Peyer's patch (tissue), 4 donors: ENCODE results near the gene ZBBX. TPM values are rescaled to one million over a fixed set of nuclear protein-coding genes. Genes with fewer than 3 reads are reported as not detected.

Source experiments
- DNase-seq, 3 donors: peaks; one replicate each; pipeline ENCODE4 v3.0.0-alpha.2; 2017 to 2019
- H3K27ac ChIP-seq, 4 donors: fragments of 200-600 bp; sonication (generic); one replicate each; pipeline ENCODE4 v1.5.1; 2016 to 2019
- H3K27me3 ChIP-seq, 2 donors: fragments of 200-600 bp; sonication (generic); one replicate each; pipeline ENCODE4 v1.5.1; 2019
- H3K36me3 ChIP-seq, 3 donors: fragments of 200-600 bp; sonication (generic); one replicate each; pipeline ENCODE4 v1.5.1; 2016 to 2019
- H3K4me1 ChIP-seq, 4 donors: fragments of 200-600 bp; sonication (generic); one replicate each; pipeline ENCODE4 v1.5.1; 2016 to 2019
- H3K4me3 ChIP-seq, 4 donors: fragments of 200-600 bp; sonication (generic); 1 replicate in 3 of 4; 2 replicates in 1 of 4; pipeline ENCODE4 v1.5.1; 2016 to 2019; ENCODE audit warnings: mild to moderate bottlenecking in 1 of 4
- H3K9me3 ChIP-seq, 4 donors: fragments of 200-600 bp; sonication (generic); one replicate each; pipeline ENCODE4 v1.5.1; 2016 to 2019; ENCODE audit warnings: mild to moderate bottlenecking in 1 of 4
- CTCF ChIP-seq, 6 experiments: fragments of 450-650 bp in 4 of 6; fragments of 200-600 bp in 2 of 6; sonication (generic) in 1 of 6; IDR thresholded peaks; one replicate each; pipeline ENCODE4 v1.5.1; 2017 to 2019; ENCODE audit warnings: antibody characterized with exemption in 6 of 6, mild to moderate bottlenecking in 3 of 6, moderate library complexity in 1 of 6
- POLR2A ChIP-seq, 2 donors: fragments of 450-650 bp; IDR thresholded peaks; one replicate each; pipeline ENCODE4 v1.5.1; 2017; ENCODE audit warnings: antibody characterized with exemption in 2 of 2, mild to moderate bottlenecking in 2 of 2, moderate library complexity in 2 of 2
- total RNA-seq, 4 donors: library from RNA; depleted of rRNA; stranded (reverse); fragments of >200 nt; gene quantifications; one replicate each; pipeline ENCODE4 v1.1.0, GENCODE V29; 2016

Gene ZBBX
- total RNA-seq, 4 donors from 2014 or later = not detected

- H3K4me1 ChIP-seq = no peaks in the 10 kb centered on the region
- no peaks in the 10 kb centered on the region for H3K36me3 ChIP-seq
- H3K27me3 ChIP-seq = no peaks in the 10 kb centered on the region
- no peak overlapping the region for H3K27ac ChIP-seq
- TF ChIP-seq POLR2A (IDR thresholded peaks at IDR 0.05) = no peak
- TF ChIP-seq CTCF (IDR thresholded peaks at IDR 0.05) = no peak
- DNase-seq = no peak
- no peak overlapping the region for H3K4me3 ChIP-seq
- H3K9me3 ChIP-seq = no peaks in the 10 kb centered on the region
These were observed 92.8 kb downstream of the ZBBX start for GRCh38 chr3:167287308-167287707.

GRCh38 chr3:167274141-167274874, 105.8 kb downstream of the ZBBX start:
- TF ChIP-seq CTCF (IDR thresholded peaks at IDR 0.05) (no peak), POLR2A (IDR thresholded peaks at IDR 0.05) (no peak)
- H3K27ac ChIP-seq = no peak overlapping the region

DNA sequence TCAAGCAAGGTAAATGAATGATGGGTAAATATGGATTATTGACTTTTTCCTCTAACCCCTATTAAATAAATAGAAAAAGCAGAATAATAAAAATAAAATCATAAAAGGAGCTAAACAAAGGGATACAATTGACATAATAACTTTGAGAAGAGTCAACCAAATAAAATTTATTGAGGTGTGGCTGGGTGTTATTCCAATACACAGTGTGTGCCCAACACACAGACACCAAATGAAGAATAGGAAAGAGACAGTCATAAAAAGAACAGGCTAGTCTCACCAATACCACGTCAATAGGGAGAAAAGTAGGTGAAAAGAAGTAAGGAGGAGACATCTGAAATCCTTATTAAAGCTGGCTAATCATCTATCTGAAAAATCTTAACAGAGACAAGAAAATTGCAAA, 127.1 kb downstream of the ZBBX start:
- H3K27ac ChIP-seq = no peak overlapping the region
- no peaks in the 10 kb centered on the region for H3K4me1 ChIP-seq
- no peaks in the 10 kb centered on the region for H3K9me3 ChIP-seq
- DNase-seq = no peak
- H3K27me3 ChIP-seq = no peaks in the 10 kb centered on the region
- TF ChIP-seq POLR2A (IDR thresholded peaks at IDR 0.05) = no peak
- TF ChIP-seq CTCF (IDR thresholded peaks at IDR 0.05) = no peak
- no peak overlapping the region for H3K4me3 ChIP-seq
- H3K36me3 ChIP-seq = no peaks in the 10 kb centered on the region

More at GRCh38 chr3:167274141-167274874, 105.8 kb downstream of the ZBBX start:
- H3K4me3 ChIP-seq = no peak overlapping the region
- no peaks in the 10 kb centered on the region for H3K4me1 ChIP-seq
- H3K9me3 ChIP-seq = no peaks in the 10 kb centered on the region
- DNase-seq = no peak
- H3K27me3 ChIP-seq = no peaks in the 10 kb centered on the region
- H3K36me3 ChIP-seq = no peaks in the 10 kb centered on the region

- no peak for DNase-seq
These were observed 128.4 kb downstream of the ZBBX start for GRCh38 chr3:167251678-167252077.

DNA sequence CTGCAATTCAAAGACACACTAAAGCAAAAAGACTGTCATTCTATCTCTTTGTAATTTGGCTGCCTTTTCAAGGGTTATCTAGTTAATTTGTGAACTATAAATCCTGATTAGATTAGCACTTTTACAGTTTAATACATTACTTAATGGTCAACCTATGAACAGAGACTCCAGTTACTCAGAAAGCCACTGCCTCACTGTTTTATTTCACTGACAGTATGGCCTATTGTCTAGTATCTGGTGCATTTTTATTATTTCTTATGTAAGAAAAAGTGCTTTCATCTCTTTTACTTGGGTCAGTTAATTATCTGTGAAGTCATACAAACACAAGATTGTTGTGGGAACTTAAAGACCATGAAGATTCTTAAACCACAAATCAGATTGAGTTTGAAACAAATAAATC, 133.8 kb downstream of the ZBBX start:
- H3K9me3 ChIP-seq = no peaks in the 10 kb centered on the region
- no peak for TF ChIP-seq POLR2A (IDR thresholded peaks at IDR 0.05)
- TF ChIP-seq CTCF (IDR thresholded peaks at IDR 0.05) = no peak
- DNase-seq = no peak
- no peaks in the 10 kb centered on the region for H3K27me3 ChIP-seq
- H3K4me1 ChIP-seq = no peaks in the 10 kb centered on the region
- no peaks in the 10 kb centered on the region for H3K36me3 ChIP-seq
- H3K4me3 ChIP-seq = no peak overlapping the region
- H3K27ac ChIP-seq = no peak overlapping the region

More at GRCh38 chr3:167251678-167252077, 128.4 kb downstream of the ZBBX start:
- no peaks in the 10 kb centered on the region for H3K36me3 ChIP-seq
- no peaks in the 10 kb centered on the region for H3K4me1 ChIP-seq
- H3K9me3 ChIP-seq = no peaks in the 10 kb centered on the region
- no peak overlapping the region for H3K27ac ChIP-seq
- no peaks in the 10 kb centered on the region for H3K27me3 ChIP-seq
- no peak overlapping the region for H3K4me3 ChIP-seq
- TF ChIP-seq CTCF (IDR thresholded peaks at IDR 0.05) (no peak), POLR2A (IDR thresholded peaks at IDR 0.05) (no peak)
